ENCODE measurements around the gene GPR89B.
"Not testable (repeated sequence)": the region's sequence is repeated elsewhere in the genome, so short reads cannot be mapped to it uniquely, and the experiment has no call there.

Gene GPR89B

GRCh38 chr1:147928236-147929132, at the start of gene GPR89B:
GPR89B (plus strand) TSS chr1:147928420; CDS start chr1:147928537, 117 bp downstream.
- peak; percentile 72 for DNase-seq (ENCODE audit: low spot score)
- FAIRE-seq = peak; percentile 68

- FAIRE-seq = no peak
Measured at GRCh38 chr1:147879911-147880310, 48.3 kb upstream of the GPR89B start.

GRCh38 chr1:147882535-147882934, 45.7 kb upstream of the GPR89B start:
- no peak for DNase-seq (ENCODE audit: low spot score)
- peak; percentile 65 for FAIRE-seq

More at GRCh38 chr1:147879911-147880310, 48.3 kb upstream of the GPR89B start:
- DNase-seq (ENCODE audit: low spot score) = no peak

GRCh38 chr1:147890177-147890790, 37.9 kb upstream of the GPR89B start:
- peak; percentile 14 for DNase-seq (ENCODE audit: low spot score)
- no peak for FAIRE-seq

GRCh38 chr1:147891088-147891487, 37.1 kb upstream of the GPR89B start:
- no peak for FAIRE-seq
- no peak for DNase-seq (ENCODE audit: low spot score)

GRCh38 chr1:147892216-147892615, 36.0 kb upstream of the GPR89B start:
- FAIRE-seq = no peak

GRCh38 chr1:147892731-147893214, 35.4 kb upstream of the GPR89B start:
- FAIRE-seq (peak; percentile 15), DNase-seq (ENCODE audit: low spot score) (peak; percentile 16)

More at GRCh38 chr1:147892216-147892615, 36.0 kb upstream of the GPR89B start:
- no peak for DNase-seq (ENCODE audit: low spot score)

- DNase-seq (ENCODE audit: low spot score) (no peak), FAIRE-seq (no peak)
Measured at GRCh38 chr1:147895123-147895522, 33.1 kb upstream of the GPR89B start.

- FAIRE-seq (no peak), DNase-seq (ENCODE audit: low spot score) (no peak)
Measured at GRCh38 chr1:147897029-147897752, 31.0 kb upstream of the GPR89B start.

- no peak for DNase-seq (ENCODE audit: low spot score)
- no peak for FAIRE-seq
Measured at GRCh38 chr1:147897789-147898188, 30.4 kb upstream of the GPR89B start.

GRCh38 chr1:147902253-147902845, 25.9 kb upstream of the GPR89B start, which contains the start of gene GJA8:
GJA8 (plus strand) TSS chr1:147902795; CDS start chr1:147907956, 5,161 bp downstream.
- no peak for DNase-seq (ENCODE audit: low spot score)
- FAIRE-seq = no peak

GRCh38 chr1:147904726-147905125, 23.5 kb upstream of the GPR89B start:
- no peak for DNase-seq (ENCODE audit: low spot score)
- FAIRE-seq = no peak

- FAIRE-seq (no peak), DNase-seq (ENCODE audit: low spot score) (no peak)
Measured at GRCh38 chr1:147907786-147908509, 20.3 kb upstream of the GPR89B start.

GRCh38 chr1:147912553-147912952, 15.7 kb upstream of the GPR89B start:
- DNase-seq (ENCODE audit: low spot score) = no peak

GRCh38 chr1:147913362-147913942, 14.8 kb upstream of the GPR89B start:
- DNase-seq (ENCODE audit: low spot score) (no peak), FAIRE-seq (no peak)

More at GRCh38 chr1:147912553-147912952, 15.7 kb upstream of the GPR89B start:
- no peak for FAIRE-seq

- DNase-seq (ENCODE audit: low spot score) = no peak
- FAIRE-seq = no peak
Measured at GRCh38 chr1:147919896-147920295, 8.3 kb upstream of the GPR89B start.

GRCh38 chr1:147924813-147925212, 3.4 kb upstream of the GPR89B start:
- FAIRE-seq = no peak
- DNase-seq (ENCODE audit: low spot score) = no peak

GRCh38 chr1:147927215-147927614, 1.0 kb upstream of the GPR89B start:
- not testable (repeated sequence) for FAIRE-seq

GRCh38 chr1:147927689-147928088, 531 bp upstream of the GPR89B start:
- FAIRE-seq; DNase-seq (ENCODE audit: low spot score): not testable (repeated sequence)

More at GRCh38 chr1:147927215-147927614, 1.0 kb upstream of the GPR89B start:
- not testable (repeated sequence) for DNase-seq (ENCODE audit: low spot score)

GRCh38 chr1:147931137-147931536, 2.9 kb downstream of the GPR89B start:
- not testable (repeated sequence) for DNase-seq (ENCODE audit: low spot score); FAIRE-seq

Measured in RCC 7860 (cell line).